MM.1S (cell line): Measurements from ENCODE around the gene PCDH9.

Source experiments
- DNase-seq: peaks from one replicate; pipeline ENCODE4 v3.0.0-alpha.2; 2015
- H2AFZ ChIP-seq: fragments of 300-600 bp; sonication (generic); 2 replicates; pipeline ENCODE4 v1.6.0; 2016; ENCODE audit warnings: antibody characterized with exemption, low read length
- H3F3A ChIP-seq: fragments of 300-600 bp; sonication (generic); 2 replicates; pipeline ENCODE4 v1.6.1; 2016; ENCODE audit warnings: mild to moderate bottlenecking, antibody characterized with exemption, low read length, moderate library complexity, mixed read lengths; ENCODE audit not compliant: insufficient read depth
- H3K27ac ChIP-seq: fragments of 300-600 bp; sonication (generic); 2 replicates; pipeline ENCODE4 v1.5.1; 2016; ENCODE audit warnings: mild to moderate bottlenecking, low read length
- H3K27me3 ChIP-seq: fragments of 300-600 bp; sonication (generic); replicated peaks from 2 replicates; pipeline ENCODE4 v1.6.0; 2016; ENCODE audit warnings: low read length; ENCODE audit not compliant: insufficient read depth
- H3K36me3 ChIP-seq: fragments of 300-600 bp; sonication (generic); replicated peaks from 2 replicates; pipeline ENCODE4 v1.6.1; 2016; ENCODE audit warnings: mild to moderate bottlenecking, low read length, mixed read lengths; ENCODE audit not compliant: insufficient read depth
- H3K4me1 ChIP-seq: fragments of 300-600 bp; sonication (generic); 2 replicates; pipeline ENCODE4 v1.6.1; 2016; ENCODE audit warnings: low read length, mixed read lengths
- H3K4me2 ChIP-seq: fragments of 300-600 bp; sonication (generic); 2 replicates; pipeline ENCODE4 v1.6.0; 2016; ENCODE audit warnings: low read depth, low read length
- H3K4me3 ChIP-seq: fragments of 300-600 bp; sonication (generic); 2 replicates; pipeline ENCODE4 v1.5.1; 2016; ENCODE audit warnings: low read length, mixed read lengths
- H3K79me2 ChIP-seq: fragments of 300-600 bp; sonication (generic); 2 replicates; pipeline ENCODE4 v1.6.1; 2016; ENCODE audit warnings: mixed run types, low read length, mixed read lengths
- H3K9ac ChIP-seq: fragments of 300-600 bp; sonication (generic); 2 replicates; pipeline ENCODE4 v1.6.1; 2016; ENCODE audit warnings: low read length, mixed read lengths
- H3K9me2 ChIP-seq: fragments of 300-600 bp; sonication (generic); replicated peaks from 2 replicates; pipeline ENCODE4 v1.6.1; 2016; ENCODE audit warnings: mild to moderate bottlenecking, low read length, mixed read lengths; ENCODE audit not compliant: insufficient read depth
- H3K9me3 ChIP-seq: fragments of 300-600 bp; sonication (generic); replicated peaks from 2 replicates; pipeline ENCODE4 v1.6.1; 2016; ENCODE audit warnings: mild to moderate bottlenecking, low read length, mixed read lengths; ENCODE audit not compliant: insufficient read depth
- H4K20me1 ChIP-seq: fragments of 300-600 bp; sonication (generic); 2 replicates; pipeline ENCODE4 v1.6.1; 2016; ENCODE audit warnings: mild to moderate bottlenecking, low read length, moderate library complexity, mixed read lengths; ENCODE audit not compliant: insufficient read depth
- CTCF ChIP-seq: fragments of 300-600 bp; sonication (generic); IDR thresholded peaks from 2 replicates; pipeline ENCODE4 v1.5.1; 2016; ENCODE audit warnings: antibody characterized with exemption, low read length, mixed read lengths
- EZH2 ChIP-seq: fragments of 300-600 bp; sonication (generic); optimal IDR thresholded peaks from 2 replicates; pipeline ENCODE3; 2017; ENCODE audit warnings: low read depth, mild to moderate bottlenecking, antibody characterized with exemption, low read length, mixed read lengths
- EZH2phosphoT487 ChIP-seq: fragments of 300-600 bp; sonication (generic); IDR thresholded peaks from 2 replicates; pipeline ENCODE4 v1.6.1; 2018; ENCODE audit warnings: antibody characterized with exemption, low read length

PCDH9 gene

GRCh38 chr13:66378894-66379293, 851.2 kb downstream of the PCDH9 start:
- no peak for DNase-seq
- H3F3A ChIP-seq = no peaks in the 10 kb centered on the region

DNA sequence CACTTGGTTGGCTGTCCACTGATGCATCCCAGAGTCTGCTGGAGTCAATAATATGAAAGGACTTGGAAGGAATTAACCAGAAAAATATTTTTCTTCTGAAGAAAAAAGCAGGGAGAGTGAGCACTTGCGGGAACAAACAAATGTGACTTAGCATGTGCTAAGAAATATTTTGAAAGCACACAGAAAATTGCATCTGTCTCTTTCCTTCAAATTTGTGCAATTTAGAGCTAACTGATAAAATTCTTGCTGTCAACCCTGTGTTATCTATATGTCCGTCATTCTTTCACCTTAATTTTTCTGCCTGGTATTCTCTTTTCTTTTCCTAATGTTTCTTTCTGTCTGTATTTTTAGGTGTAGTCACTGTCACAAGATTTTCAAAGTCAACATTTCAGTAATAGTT, 852.6 kb downstream of the PCDH9 start:
- H3K79me2 ChIP-seq = no peaks in the 10 kb centered on the region
- no peaks in the 10 kb centered on the region for H3K27me3 ChIP-seq
- H4K20me1 ChIP-seq = no peaks in the 10 kb centered on the region
- H3K9me2 ChIP-seq = no peaks in the 10 kb centered on the region
- TF ChIP-seq EZH2 (no peak), EZH2phosphoT487 (no peak), CTCF (no peak)
- H3K36me3 ChIP-seq = no peaks in the 10 kb centered on the region
- no peak overlapping the region for H3K27ac ChIP-seq
- H3K9me3 ChIP-seq = no peaks in the 10 kb centered on the region
- no peak overlapping the region for H2AFZ ChIP-seq
- no peak overlapping the region for H3K9ac ChIP-seq
- H3K4me2 ChIP-seq = no peak overlapping the region
- DNase-seq = no peak
- no peaks in the 10 kb centered on the region for H3K4me1 ChIP-seq
- H3K4me3 ChIP-seq = no peak overlapping the region
- no peaks in the 10 kb centered on the region for H3F3A ChIP-seq

More at GRCh38 chr13:66378894-66379293, 851.2 kb downstream of the PCDH9 start:
- TF ChIP-seq EZH2 = no peak
- Histone ChIP-seq H3K4me3 (no peak overlapping the region), H3K9me2 (no peaks in the 10 kb centered on the region), H4K20me1 (no peaks in the 10 kb centered on the region), H3K9ac (no peak overlapping the region), H3K27ac (no peak overlapping the region), H2AFZ (no peak overlapping the region), H3K4me1 (no peaks in the 10 kb centered on the region), H3K27me3 (no peaks in the 10 kb centered on the region), H3K36me3 (no peaks in the 10 kb centered on the region), H3K9me3 (no peaks in the 10 kb centered on the region), H3K79me2 (no peaks in the 10 kb centered on the region), H3K4me2 (no peak overlapping the region)

GRCh38 chr13:66375756-66376155, 854.4 kb downstream of the PCDH9 start:
- no peaks in the 10 kb centered on the region for H3K4me1 ChIP-seq
- H3K9me3 ChIP-seq = no peaks in the 10 kb centered on the region
- no peaks in the 10 kb centered on the region for H3F3A ChIP-seq
- no peak overlapping the region for H3K4me3 ChIP-seq
- no peaks in the 10 kb centered on the region for H3K79me2 ChIP-seq
- no peak for DNase-seq
- no peak overlapping the region for H3K4me2 ChIP-seq
- H3K9me2 ChIP-seq = no peaks in the 10 kb centered on the region
- TF ChIP-seq EZH2 (no peak), CTCF (no peak), EZH2phosphoT487 (no peak)
- H4K20me1 ChIP-seq = no peaks in the 10 kb centered on the region
- no peaks in the 10 kb centered on the region for H3K36me3 ChIP-seq
- H3K27me3 ChIP-seq = no peaks in the 10 kb centered on the region
- no peak overlapping the region for H3K9ac ChIP-seq
- no peak overlapping the region for H2AFZ ChIP-seq
- no peak overlapping the region for H3K27ac ChIP-seq

GRCh38 chr13:66369666-66370065, 860.5 kb downstream of the PCDH9 start:
- TF ChIP-seq EZH2 = no peak
- Histone ChIP-seq H3K79me2 (no peaks in the 10 kb centered on the region), H4K20me1 (no peaks in the 10 kb centered on the region), H2AFZ (no peak overlapping the region), H3K4me1 (no peaks in the 10 kb centered on the region), H3K4me2 (no peak overlapping the region), H3K27me3 (no peaks in the 10 kb centered on the region), H3K9me3 (no peaks in the 10 kb centered on the region), H3K27ac (no peak overlapping the region), H3K9ac (no peak overlapping the region), H3K9me2 (no peaks in the 10 kb centered on the region), H3K4me3 (no peak overlapping the region), H3K36me3 (no peaks in the 10 kb centered on the region), H3F3A (no peaks in the 10 kb centered on the region)
- DNase-seq = no peak
